ENCODE results near the gene NDUFA5. TPM values are rescaled to one million over a fixed set of nuclear protein-coding genes. Genes with fewer than 3 reads are reported as not detected.
"Not testable (repeated sequence)": the region's sequence is repeated elsewhere in the genome, so short reads cannot be mapped to it uniquely, and the experiment has no call there.

NDUFA5 gene
- total RNA-seq, 1 donor from 2014 or later, result 74.2 TPM

DNA sequence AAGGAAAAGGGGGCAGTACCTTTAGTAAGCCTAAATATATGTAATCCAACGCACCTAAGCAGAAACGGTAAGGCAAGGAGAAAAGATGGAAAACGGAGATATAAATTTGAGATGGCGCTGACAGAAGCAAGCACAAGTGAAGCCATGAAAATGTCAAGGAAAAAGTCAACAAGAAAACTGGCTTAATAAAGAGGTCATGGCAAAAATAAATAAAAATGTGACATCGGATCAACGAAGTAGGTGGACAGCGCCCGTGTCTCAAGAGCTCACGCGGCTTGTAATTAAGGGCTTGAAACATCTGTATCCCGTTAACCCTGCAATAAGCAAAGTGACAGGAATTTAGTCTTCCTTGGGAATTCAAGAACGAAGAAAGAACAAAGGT is 611 bp downstream of the NDUFA5 start:
- peak; percentile 24 for DNase-seq (ENCODE audit: low spot score)

DNA sequence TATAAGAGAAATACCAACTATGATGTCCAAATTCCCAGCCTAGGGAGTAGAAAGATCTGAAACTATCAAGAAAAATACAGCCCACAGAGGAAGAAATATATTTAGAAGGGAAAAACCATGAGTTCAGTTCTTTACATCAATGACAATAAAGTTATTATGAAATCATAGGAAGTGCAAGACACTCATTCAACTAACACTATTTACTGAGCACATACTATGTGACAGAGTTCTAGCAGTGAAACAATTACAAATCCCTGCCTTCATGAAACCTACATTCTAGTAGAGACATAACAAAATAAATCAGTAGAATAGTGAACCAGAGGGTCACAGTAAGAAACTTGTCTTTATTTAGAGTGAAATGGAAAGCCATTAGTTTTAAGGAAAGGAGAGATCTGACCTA is 2.1 kb downstream of the NDUFA5 start:
- no peak for DNase-seq (ENCODE audit: low spot score)

DNA sequence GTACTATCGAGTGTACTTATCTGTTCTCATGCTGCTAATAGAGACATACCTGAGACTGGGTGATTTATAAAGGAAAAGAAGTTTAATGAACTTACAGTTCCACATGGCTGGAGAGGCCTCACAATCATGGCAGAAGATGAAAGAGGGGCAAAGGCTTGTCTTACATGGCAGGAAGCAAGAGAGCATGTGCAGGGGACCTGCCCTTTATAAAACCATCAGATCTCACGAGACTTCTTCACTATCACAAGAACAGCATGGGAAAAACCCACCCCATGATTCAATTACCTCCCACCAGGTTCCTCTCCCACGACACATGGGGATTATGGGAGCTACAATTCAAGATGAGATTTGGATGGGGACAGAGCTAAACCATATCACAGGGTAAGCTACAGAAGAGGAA is 4.5 kb downstream of the NDUFA5 start:
- no peak for DNase-seq (ENCODE audit: low spot score)

DNA sequence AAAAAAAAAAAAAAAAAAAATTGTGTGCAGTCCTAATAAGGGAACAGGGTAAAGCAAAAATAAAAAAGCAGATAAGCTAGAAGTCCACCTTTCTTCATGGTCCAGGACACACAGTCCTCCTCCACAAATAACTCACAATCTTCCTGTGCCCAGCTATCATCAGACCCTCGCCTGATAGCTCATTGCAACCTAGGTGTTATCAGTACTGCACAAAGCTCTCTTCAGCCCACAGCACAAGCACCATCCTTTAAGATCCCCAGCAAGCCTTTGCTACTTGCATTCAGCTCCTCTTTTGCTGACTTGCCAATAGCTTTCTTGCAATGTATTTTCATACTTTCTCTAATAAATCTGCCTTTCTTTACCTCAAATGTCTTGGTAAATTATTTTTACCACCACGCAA is 5.0 kb downstream of the NDUFA5 start:
- no peak for DNase-seq (ENCODE audit: low spot score)

DNA sequence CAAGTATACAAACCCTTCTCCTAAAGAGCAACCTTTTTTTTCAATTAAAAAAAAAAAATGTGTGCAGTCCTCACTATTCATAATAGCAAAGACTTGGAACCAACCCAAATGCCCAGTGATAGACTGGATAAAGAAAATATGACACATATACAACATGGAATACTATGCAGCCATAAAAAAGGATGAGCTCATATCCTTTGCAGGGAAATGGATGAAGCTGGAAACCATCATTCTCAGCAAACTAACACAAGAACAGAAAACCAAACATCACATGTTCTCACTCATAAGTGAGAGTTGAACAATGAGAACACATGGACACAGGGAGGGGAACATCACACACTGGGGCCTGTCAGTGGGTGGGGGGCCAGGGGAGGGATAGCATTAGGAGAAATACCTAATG is 5.5 kb downstream of the NDUFA5 start:
- not testable (repeated sequence) for DNase-seq (ENCODE audit: low spot score)

DNA sequence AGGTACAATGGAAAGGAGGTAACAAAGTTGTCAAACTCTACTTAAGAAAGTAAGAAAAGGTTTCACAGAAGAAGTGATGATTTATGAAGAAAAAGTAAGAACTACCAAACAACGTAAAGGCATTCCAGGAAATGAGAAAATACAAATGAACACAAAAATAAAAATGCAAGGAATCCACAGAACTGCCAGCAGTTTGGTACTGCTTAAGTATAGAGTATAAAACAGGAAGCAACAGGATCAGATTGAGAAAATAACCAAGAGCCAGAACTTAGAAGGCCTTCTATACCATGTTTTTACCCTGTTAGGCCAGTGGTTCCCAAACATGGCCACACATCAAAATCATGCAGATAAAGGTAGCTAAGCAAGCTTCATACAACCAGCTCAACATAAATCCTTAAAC is 9.2 kb downstream of the NDUFA5 start:
- no peak for DNase-seq (ENCODE audit: low spot score)

DNA sequence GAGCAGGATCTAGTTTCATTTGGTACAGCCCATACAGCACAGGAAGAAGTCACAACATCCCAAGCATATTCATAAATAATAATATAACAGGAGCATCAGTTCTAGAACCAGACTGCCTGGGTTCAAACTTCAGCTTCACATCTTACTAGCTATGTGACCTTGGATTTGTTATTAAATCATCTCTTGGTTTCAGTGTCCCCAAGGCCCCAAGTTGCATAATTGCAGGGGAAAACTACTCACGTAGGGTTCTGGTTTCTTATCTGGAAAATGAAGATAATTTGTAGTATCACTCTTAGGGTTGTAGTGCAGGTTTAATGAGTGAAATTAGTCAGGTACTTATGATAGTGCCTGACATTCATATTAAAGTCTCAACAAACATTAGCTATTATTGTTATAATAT is 17.7 kb downstream of the NDUFA5 start:
- no peak for DNase-seq (ENCODE audit: low spot score)

DNA sequence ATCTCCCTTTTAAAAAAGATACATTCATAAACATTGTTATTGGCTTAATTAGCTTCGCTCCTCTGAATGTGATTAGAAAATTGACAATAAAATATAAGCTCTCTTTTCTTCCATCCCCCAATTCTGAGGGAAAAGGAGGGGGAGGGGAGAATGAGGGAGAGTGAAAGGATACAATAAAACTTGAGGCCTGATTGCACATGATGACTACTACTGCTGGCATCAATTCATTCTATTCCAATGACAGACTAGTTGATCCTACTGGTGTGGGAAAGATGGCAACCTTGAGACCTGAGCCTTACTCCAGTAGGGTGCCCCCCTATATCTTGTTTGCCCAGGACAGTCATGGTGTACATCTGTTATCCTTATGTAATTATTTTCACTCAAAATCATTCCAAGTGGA is 18.7 kb downstream of the NDUFA5 start:
- no peak for DNase-seq (ENCODE audit: low spot score)

DNA sequence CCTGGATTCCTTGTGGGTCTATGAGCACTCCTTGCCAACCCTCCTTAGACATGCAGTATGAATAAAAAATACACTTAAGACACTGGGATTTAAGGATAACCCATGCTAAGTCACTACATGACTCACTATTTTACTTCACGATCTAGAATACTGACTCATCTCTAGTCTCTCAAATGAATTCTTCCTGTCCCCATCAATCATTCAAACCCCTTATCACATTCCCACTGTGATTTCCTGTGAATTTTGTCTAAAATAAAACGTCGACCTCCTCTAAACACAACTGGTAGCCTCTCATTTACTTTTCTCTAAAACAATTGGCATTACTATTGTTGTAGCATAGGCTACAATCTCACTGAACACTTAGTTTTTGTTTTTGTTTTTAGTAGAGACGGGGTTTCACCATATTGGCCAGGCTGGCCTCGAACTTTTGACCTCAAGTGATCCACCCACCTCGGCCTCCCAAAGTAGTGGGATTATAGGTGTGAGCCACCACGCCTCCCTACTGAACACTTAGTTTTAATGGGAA is 19.4 kb downstream of the NDUFA5 start:
- peak; percentile 89 for DNase-seq (ENCODE audit: low spot score)

DNA sequence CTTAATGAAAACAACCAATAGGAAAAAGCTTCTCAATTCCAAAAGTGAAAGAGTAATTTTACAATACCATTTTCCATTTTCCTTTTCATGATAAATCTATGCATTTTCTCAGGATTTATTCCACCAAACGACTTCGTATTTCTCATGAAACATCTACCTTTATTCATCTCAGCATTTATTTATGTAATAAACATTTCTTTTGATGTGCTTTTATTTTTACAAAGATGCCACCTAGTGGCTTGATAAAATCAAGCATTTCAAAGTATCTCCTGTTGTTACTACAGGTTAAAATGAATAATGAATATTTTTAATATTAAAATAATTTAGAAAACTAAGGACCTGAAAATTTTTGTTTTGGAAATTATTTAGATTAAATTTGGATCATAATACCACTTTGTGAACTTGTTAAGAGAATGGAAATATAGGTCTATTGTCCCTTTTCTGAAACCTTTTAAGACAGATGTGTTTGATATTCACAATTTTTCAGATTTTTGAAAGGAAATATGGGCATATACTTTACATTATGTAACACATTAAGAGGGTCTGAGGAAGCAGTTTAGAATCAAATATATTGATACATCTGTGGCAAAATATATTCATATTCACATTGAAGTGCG is 20.5 kb downstream of the NDUFA5 start:
- peak; percentile 24 for DNase-seq (ENCODE audit: low spot score)

DNA sequence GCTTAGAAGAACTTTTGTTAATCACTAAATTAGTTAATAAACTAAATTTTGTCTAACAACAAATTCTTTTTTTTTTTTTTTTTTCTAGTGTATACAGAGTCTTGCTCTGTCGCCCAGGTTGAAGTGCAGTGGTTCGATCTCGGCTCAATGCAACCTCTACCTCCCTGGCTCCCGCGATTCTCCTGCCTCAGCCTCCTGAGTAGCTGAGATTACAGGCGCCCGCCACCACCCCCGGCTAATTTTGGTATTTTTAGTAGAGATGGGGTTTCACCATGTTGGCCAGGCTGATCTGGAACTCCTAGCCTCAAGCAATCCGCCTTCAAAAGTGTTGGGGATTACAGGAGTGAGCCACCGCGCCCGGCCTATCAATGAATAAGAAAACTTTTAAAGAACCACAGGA is 22.1 kb downstream of the NDUFA5 start:
- DNase-seq (ENCODE audit: low spot score), result no peak

DNA sequence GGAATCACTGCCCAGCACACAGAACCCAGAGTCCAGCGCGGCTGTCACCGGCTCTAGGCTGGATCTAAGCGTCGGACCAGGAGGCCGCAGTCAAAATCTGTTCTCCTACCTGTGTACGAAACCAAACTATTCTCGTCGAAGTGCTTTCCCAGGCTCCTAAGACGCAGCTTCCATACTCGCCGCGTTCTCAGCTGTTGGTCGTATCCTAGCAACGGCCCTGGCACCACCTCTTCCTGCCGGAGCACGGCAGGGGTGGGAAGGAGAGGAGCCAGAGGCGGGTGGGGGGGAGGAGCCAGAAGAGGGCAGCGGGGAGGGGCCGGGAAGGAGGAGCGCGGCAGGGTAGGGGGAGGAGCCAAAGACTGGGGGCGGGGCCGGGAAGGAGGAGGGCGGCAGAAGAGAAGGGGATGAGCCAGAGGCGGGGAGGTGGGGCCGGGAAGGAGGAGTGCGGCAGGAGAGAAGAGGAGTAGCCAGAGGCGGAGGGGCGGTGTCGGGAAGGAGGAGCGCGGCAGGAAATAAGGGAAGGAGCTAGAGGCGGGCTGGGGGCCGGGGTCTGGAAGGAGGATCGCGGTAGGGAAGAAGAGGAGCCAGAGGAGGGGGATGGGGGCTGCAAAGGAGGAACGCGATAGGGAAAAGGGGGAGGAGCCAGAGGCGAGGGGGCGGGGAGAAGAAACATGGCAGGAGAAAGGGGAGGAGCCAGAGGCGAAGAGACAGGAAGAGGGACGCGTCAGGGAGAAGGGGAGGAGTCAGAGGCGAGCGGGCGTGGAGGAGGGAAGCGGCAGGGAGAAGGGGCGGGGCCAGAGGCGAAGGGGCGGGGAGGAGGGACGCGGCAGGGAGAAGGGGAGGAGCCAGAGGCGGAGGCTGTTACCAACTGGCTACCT is 23.0 kb downstream of the NDUFA5 start, which contains the start of gene IQUB:
Gene IQUB (minus strand): TSS at position 213 of the 878 bp plus-strand sequence. CDS start 22,255 bp downstream, outside the sequence.
- DNase-seq (ENCODE audit: low spot score), result peak; percentile 98

DNA sequence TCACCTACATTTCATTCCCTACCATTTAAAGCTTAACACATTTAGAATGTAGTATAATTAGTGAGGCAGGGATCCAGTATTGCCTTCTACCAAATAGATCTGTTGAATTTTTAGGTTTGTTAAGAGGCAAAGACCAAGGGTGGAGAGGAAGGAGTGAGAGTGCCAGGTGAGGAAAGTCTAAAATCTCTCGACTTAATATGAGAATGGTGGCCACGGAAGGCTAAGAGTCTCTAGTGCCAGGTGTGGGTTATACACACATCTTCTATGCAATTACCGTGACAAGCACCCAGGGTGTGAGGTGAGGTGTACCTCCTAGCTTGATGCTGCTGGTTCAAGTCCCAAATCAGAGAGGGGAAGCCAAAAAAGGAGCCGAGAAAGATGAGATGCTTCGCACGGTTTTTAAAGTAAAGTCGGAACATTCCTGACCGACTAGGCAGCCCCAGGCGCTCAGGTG is 23.7 kb downstream of the NDUFA5 start:
- DNase-seq (ENCODE audit: low spot score), result no peak

DNA sequence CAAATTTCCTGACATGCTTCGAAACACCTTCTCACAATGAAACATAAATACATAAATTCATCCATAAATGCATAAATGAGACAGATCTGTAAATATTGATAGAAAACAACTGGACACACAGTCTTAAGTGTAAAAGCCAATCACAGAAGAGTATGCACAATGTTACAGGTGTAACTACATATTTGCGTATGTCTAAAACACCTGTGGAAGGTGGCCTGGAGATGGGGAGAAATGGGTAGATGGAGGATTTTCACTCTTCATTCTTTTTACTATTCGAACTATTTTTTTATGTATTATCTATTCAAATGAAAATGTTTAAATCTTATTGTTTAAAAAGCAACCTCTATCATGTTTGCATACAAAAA is 24.1 kb downstream of the NDUFA5 start:
- DNase-seq (ENCODE audit: low spot score), result no peak

DNA sequence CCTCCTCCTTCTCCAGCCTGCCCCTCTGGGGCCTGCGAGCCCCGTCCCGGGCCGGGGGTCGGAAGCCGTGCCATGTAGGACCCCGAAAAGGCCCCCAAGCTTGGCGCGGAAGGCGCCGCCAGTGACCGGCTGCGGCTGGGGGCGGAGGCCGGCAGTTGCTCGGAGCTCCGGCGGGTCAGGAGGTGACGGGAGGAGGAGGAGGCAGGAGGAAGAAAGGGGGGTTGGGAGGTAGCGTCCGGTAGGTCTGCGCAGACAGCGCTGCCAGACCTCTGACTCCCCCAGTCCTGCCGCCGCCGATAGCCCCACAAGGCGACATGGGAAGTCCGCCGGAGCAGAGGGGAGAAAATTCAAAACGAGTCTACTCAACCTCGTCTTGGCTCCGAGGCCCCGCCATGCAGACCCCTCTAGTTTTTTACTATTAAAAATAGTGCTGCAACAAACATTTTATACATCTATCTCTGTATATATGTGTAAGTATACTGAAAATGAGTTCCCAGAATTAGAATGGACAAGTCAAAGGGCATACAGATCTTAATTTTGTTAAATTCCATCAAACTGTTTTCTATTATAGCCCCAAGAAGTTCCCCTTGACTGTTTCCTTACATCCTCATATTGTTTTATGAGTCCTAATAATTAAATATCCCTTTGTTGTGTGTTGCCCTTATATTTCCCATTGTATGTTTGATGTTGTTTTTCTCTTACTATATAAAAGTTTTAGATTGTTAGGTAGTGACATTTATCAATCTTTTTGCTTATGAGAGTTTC is 24.6 kb downstream of the NDUFA5 start:
- DNase-seq (ENCODE audit: low spot score), result peak; percentile 24

DNA sequence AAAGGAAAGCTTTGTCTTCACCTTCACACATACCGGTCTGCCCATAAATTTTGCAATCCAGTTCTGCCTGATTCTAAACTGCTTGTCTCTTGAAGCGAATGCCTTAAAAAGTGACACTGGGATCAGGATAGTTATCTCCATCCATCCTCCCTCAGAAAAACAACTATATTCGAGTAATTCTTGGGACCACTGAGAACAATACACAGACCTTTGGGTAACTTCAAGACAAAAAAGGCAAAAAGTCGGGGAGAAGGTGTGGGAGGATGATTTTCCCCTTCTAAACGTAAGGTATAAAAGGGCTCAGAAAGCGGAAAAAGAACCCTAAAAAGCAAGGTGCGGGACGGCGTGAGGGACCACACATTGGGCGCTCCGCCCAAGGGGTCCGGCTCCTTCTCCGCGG is 25.3 kb downstream of the NDUFA5 start:
- DNase-seq (ENCODE audit: low spot score), result not testable (repeated sequence)

DNA sequence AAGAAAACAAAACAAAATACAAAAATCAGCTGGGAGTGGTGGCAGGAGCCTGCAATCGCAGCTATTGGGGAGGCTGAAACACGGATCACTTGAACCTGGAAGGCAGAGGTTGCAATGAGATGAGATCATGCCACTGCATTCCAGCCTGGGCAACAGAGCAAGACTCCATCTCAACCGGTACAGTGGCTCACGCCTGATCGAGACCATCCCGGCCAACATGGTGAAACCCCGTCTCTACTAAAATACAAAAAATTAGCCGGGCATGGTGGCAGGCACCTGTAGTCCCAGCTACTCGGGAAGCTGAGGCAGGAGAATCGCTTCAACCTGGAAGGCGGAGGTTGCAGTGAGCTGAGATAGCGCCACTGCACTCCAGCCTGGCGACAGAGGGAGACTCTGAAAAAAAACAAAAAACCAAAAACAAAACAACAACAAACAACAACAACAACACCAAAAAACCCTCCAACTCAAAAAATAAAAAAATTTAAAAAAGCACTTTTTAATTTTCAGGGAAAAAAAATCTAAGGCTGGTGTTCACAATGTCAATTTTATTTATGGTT is 27.5 kb downstream of the NDUFA5 start:
- not testable (repeated sequence) for DNase-seq (ENCODE audit: low spot score)

DNA sequence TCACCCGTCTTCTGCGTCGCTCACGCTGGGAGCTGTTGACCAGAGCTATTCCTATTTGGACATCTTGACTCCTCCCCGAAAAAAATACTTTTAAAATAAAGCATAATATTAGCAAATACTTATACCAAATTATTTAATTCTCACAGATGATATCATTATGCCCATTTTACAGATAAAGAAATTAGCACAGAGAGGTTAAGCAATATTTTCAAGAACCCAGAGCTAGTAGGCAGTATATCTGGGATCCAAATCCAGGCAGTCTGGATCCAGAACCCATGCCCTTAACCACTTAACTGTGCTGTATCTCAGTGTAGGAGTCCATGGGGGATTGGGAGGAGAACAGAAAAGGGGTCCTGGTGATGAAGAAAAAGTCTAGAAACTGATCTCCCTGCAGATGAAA is 29.4 kb downstream of the NDUFA5 start:
- DNase-seq (ENCODE audit: low spot score), result no peak

DNA sequence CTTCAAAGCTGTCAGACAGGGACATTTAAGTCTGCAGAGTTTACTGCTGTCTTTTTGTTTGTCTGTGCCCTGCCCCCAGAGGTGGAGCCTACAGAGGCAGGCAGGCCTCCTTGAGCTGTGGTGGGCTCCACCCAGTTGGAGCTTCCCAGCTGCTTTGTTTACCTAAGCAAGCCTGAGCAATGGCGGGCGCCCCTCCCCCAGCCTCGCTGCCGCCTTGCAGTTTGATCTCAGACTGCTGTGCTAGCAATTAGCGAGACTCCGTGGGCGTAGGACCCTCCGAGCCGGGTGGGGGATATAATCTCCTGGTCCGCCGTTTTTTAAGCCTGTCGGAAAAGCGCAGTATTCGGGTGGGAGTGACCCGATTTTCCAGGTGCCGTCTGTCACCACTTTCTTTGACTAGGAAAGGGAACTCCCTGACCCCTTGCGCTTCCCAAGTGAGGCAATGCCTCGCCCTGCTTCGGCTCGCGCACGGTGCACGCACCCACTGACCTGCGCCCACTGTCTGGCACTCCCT is 29.8 kb downstream of the NDUFA5 start:
- not testable (repeated sequence) for DNase-seq (ENCODE audit: low spot score)

DNA sequence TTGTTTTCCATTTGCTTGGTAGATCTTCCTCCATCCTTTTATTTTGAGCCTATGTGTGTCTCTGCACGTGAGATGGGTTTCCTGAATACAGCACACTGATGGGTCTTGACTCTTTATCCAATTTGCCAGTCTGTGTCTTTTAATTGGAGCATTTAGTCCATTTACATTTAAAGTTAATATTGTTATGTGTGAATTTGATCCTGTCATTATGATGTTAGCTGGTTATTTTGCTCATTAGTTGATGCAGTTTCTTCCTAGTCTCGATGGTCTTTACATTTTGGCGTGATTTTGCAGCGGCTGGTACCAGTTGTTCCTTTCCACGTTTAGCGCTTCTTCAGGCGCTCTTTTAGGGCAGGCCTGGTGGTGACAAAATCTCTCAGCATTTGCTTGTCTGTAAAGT is 31.1 kb downstream of the NDUFA5 start:
- DNase-seq (ENCODE audit: low spot score), result not testable (repeated sequence)

DNA sequence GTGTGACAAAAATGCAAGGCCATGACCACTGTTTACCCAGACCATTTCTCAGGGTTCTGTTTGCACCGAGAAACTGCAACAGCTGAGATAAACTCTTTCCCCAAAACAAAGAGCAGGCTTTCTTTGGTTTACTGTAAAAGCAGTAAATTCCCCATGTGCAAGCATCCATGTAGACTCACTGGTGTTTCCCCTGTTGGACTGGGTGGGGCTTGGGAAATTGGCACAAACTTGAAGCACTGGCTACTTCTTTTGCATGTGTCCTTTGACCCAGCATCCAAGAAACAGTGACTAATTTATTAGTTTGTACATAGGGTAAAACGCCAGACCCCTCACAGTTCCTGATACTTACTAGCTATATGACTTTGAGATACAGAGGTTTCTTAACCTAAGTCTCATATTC is 35.6 kb downstream of the NDUFA5 start:
- no peak for DNase-seq (ENCODE audit: low spot score)

DNA sequence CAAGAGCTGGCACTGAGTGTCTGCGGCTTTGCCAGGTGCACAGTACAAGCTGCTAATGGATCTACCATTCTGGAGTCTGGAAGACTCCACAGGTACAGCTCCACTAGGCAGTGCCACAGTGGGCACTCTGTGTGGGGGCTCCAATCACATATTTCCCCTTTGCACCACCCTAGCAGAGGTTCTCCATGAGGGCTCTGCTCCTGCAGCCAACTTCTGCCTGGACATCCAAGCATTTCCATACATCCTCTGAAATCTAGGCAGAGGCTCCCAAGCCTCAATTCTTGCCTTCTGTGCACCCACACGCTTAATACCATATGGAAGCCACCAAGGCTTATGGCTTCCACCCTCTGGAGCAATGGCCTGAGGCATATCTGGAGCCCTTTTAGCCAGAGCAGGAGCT is 52.4 kb downstream of the NDUFA5 start:
- no peak for DNase-seq (ENCODE audit: low spot score)

Measured in umbilical cord (tissue), 2 donors.